Measurements from ENCODE around the gene BIK.

The BIK gene

GRCh38 chr22:43164636-43165035, 54.1 kb downstream of the BIK start:
- no peak for DNase-seq

- no peak for DNase-seq
These were observed 55.8 kb downstream of the BIK start for GRCh38 chr22:43166132-43166930.

DNA sequence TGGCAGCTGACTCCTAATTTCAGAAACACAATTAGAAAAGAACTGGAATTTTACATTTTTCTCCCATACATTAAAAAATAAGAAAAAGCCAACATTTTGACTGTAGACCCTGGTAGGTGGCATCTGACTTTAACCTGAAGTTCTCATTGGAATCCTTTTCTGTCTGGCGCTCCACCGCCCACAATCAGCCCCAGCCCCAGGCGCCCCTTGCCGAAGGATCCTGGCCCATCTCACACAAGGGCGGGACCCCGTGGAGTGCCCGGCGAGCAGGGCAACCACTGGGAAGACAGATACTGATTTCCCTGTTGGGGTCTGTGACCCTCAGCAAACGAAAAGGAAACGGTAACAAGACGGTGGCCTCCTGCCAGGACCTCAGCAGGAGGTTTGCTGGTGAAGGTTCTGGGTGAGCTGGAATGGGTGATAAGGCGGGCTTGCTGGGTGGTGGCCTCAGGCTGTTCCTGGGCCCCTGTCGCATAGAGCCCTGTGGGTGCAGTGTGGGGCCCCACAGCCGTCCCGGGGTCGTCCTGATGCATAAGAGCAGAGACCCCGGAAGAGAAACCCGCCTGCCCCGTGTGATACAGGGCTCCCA, 56.5 kb downstream of the BIK start:
- DNase-seq: no peak

DNA sequence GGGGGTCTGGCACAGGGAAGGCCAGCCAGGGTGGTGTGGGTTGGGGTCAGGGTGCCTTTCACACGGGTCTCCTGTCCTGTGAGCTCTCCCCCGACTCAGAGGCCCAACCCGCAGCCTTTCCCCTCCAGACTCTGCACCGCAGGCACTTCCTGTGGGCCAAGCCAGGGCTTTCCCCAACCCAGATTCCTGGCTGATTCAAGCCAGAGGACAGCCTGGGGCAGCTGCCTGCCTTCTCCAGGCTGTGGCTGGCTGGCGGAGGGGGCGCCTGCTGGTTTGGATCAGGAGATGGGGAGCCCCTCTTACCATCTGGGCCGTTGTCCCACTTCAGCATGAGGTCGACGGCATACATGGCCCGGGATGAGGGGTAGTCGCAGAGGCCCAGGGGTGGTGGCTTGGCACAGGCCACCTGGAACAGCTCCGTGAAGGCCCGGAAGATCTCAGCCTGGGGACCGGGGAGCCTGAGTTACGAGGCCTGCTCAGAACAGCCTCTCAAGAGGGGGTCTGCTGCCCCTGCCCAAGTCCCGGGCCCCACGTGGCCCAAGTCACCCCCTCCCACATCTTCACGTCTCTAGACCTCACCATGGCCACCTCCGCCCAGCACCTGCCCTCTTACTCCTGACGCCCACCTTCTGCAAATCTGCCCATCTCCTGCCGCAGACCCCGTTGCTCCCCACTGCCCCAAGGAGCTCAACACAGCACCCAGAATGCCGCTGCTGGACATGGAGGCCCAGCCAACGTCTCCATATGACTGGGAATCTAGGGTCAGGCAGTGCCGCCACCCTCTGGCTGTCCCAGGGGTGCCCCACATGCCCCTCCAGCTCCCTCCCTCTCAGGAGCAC, 58.1 kb downstream of the BIK start:
- DNase-seq: no peak

GRCh38 chr22:43169310-43170130, 59.0 kb downstream of the BIK start:
- no peak for DNase-seq

DNA sequence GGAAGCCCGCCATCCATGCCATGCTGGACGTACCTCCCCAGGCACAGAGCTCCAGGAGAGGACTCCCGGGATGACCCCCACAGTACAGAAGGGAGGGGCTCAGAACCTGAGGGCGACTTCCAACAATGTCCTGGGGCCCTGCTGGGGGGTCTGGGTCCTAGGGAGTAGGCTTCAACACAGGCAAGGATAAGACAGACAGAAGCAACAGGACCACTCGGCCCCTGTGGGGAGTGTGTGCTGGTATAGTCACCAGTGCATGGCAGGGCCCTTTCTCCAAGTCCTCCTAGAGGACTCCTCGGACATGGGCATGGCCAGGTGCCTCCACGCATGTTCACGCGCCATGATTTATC, 59.6 kb downstream of the BIK start:
- no peak for DNase-seq

DNA sequence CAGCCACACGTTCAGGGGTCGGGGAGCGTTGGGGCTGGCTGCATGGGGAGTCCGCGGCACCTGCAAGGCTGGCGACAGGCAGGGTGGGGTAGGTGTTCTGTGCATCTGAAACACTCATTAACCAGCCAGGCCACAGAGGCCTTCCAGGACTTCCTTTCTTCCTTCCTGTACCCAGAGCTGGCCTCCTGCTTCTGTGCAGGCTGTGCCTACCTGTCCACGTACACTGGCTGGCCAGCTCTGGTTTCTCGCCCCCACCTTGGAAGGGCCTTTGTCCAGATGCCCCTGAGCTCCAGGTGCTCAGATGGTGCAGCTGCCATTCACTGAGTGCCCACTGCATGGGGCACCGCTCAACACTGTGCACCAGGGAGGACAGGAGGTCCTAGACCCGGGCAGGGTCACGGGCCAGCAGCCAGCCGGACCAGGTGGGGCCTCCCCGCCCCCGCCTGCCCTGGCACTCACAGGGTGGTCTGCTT, 60.5 kb downstream of the BIK start:
- DNase-seq: no peak

- DNase-seq: no peak
These were observed 61.1 kb downstream of the BIK start for GRCh38 chr22:43171607-43172006.

GRCh38 chr22:43172191-43172590, 61.6 kb downstream of the BIK start:
- no peak for DNase-seq

- no peak for DNase-seq
These were observed 63.0 kb downstream of the BIK start for GRCh38 chr22:43173566-43173965.

DNA sequence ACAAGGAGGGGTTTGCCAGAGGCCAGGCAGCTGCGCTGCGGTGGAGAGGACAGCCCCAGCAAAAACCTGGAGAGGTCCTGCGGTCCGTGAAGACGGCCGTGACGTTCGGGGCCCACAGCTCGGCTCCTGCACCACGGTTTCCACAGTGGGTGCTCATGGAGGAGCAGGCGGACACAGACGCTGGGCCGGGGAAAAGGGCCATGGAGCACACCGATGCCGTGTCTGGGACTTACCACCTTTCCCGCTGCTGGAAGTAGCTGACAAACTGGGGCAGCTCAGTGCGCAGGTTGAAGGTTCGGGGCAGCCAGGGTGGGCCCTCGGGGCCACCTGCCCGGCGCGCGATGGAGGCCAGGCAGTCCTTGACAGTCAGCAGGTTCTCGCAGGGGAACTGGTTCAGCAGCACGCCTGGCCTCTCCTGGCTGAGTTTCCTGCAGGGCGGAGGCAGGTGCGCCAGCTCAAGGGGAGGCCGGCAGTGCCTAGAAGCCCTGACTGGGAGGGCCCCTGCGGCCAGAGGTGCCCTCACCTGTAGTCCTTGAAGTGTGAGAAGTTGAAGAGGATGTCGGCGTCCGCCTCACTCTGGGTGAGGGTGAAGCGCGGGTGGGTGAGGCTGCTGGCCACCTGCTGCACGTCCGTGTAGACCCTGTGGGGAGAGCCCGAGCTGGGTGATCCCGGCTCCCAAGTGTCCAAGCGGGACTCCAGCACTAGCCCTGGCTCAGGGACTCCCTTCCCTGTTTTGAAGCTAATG, 63.6 kb downstream of the BIK start:
- no peak for DNase-seq

DNA sequence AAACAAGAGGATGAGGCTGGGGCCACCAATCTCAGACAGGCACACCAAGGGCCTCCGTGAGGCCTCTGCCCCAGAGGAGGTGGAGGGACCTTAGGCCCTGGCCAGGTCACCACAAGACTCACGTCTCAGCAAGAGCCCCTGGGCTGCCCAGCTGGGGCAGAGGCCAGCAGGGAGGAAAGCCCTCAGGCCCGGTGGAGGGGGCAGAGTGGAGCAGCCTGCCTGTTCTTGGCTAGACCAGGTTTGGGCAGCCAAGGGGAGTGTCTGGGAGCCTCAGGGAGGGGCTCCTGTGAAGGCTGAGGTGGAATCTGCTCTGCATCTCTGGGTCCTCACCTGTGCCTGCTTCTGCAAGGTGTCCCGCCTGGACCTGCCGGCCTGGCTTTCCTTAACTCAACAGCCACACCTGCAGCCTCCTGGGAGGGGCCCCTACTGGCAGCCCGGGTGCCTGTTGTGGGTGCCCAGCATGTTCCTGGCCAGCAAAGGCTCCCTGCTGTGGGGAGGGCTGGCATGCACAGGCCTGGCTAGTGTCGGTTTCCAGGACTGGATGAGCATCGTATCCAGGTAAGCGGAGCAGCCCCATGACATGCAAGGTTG, 64.5 kb downstream of the BIK start:
- no peak for DNase-seq

DNA sequence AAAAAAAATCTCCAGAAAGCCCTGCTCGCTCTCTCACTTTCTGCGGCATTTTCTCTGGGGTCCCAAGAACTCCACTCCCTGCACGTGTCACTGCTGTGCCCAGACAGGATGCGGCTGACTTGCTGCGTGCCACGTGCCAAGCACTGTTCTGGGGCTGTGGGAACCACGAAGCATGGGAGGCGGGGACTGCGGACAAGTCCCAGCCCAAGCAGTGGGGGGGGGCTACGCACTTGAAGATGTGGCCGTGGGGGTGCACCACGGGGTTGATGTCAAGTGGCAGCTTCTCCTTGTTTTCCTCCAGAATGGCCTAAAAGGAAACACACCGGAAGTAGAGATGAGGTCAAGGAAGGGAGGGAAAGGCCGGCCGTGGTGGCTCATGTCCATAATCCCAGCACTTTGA, 65.5 kb downstream of the BIK start:
- DNase-seq: no peak

DNA sequence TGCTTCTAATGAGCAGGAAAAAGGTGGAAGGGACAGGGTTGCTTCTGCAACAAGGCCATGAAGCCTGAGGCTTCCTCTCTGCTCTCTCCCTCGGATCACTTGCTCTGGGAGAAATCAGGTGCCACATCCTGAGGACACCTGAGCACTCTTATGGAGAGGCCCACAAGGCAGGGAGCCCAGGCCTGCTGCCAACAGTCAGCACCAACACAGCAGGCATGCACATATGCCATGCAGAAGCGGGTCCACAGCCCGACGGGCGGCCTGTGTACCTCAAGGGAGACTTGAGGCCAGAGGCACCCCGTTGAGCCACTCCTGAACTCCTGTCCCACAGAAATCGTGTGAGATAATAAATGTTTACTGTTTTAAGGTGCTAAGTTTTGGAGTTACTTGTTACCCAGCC, 66.9 kb downstream of the BIK start:
- no peak for DNase-seq
